ENCODE measurements around the gene NPW.

The NPW gene

DNA sequence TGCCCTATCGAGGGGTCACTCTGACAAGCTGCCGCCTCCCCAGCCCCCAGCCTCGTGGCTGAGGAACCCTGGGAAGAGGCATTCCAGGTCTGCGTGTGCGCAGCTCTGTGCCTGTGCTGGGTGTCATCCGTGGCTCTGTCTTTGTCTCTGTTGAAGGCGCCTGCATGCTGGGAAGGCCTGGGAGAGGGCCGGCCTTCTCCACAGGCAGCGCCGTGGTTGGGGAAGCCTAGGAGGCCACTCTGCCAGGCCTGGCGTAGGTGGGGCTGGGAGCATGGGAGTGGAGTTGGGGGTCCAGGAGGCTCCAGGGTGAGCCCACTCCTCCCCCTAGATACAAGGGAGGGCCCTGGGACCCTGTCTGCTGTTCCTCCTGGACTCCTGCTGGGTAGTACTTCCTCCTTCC lies 10.5 kb downstream of the NPW start:
- H3K9me2 ChIP-seq (replicated peaks; ENCODE audit: control insufficient read depth, low read length), result no peaks in the 10 kb centered on the region
- H3K4me1 ChIP-seq (ENCODE audit: control insufficient read depth, low read length), result peaks cover 7% of the 10 kb centered on the region; the same call in 1 of the 2 replicates
- no peaks in the 10 kb centered on the region for H3K79me2 ChIP-seq (ENCODE audit: control insufficient read depth, low read length)
- no peaks in the 10 kb centered on the region for H3F3A ChIP-seq (ENCODE audit: control insufficient read depth, insufficient read depth)
- H3K27me3 ChIP-seq (ENCODE audit: control insufficient read depth, low read length), result peaks cover 62% of the 10 kb centered on the region
- no peak overlapping the region for H3K4me3 ChIP-seq (ENCODE audit: low read length)
- no peak overlapping the region for H3K27ac ChIP-seq (ENCODE audit: low read depth, low read length)
- no peak overlapping the region for H3K4me2 ChIP-seq (ENCODE audit: low read length)
- H3K36me3 ChIP-seq (ENCODE audit: control insufficient read depth, low read length), result no peaks in the 10 kb centered on the region
- TF ChIP-seq, protein P1, sequence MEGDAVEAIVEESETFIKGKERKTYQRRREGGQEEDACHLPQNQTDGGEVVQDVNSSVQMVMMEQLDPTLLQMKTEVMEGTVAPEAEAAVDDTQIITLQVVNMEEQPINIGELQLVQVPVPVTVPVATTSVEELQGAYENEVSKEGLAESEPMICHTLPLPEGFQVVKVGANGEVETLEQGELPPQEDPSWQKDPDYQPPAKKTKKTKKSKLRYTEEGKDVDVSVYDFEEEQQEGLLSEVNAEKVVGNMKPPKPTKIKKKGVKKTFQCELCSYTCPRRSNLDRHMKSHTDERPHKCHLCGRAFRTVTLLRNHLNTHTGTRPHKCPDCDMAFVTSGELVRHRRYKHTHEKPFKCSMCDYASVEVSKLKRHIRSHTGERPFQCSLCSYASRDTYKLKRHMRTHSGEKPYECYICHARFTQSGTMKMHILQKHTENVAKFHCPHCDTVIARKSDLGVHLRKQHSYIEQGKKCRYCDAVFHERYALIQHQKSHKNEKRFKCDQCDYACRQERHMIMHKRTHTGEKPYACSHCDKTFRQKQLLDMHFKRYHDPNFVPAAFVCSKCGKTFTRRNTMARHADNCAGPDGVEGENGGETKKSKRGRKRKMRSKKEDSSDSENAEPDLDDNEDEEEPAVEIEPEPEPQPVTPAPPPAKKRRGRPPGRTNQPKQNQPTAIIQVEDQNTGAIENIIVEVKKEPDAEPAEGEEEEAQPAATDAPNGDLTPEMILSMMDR (IDR thresholded peaks at IDR 0.05; ENCODE audit: low read depth, low read length, poor library complexity, severe bottlenecking), result no peak
- TF ChIP-seq EZH2phosphoT487 (IDR thresholded peaks at IDR 0.05; ENCODE audit: borderline replicate concordance, low read length), result no peak
- no peaks in the 10 kb centered on the region for H3K9me3 ChIP-seq (ENCODE audit: control insufficient read depth, insufficient read depth, low read length)
- H4K20me1 ChIP-seq (ENCODE audit: control insufficient read depth, insufficient read depth, low read depth, low read length), result no peaks in the 10 kb centered on the region; the same call in 1 of the 2 replicates

- no peaks in the 10 kb centered on the region for H3K9me2 ChIP-seq (replicated peaks; ENCODE audit: control insufficient read depth, low read length)
- peaks cover 7% of the 10 kb centered on the region; the same call in 1 of the 2 replicates for H3K4me1 ChIP-seq (ENCODE audit: control insufficient read depth, low read length)
- no peak overlapping the region for H3K27ac ChIP-seq (ENCODE audit: low read depth, low read length)
- H3K4me2 ChIP-seq (ENCODE audit: low read length), result no peak overlapping the region
- H3K9me3 ChIP-seq (ENCODE audit: control insufficient read depth, insufficient read depth, low read length), result no peaks in the 10 kb centered on the region
- H4K20me1 ChIP-seq (ENCODE audit: control insufficient read depth, insufficient read depth, low read depth, low read length), result no peaks in the 10 kb centered on the region; the same call in 1 of the 2 replicates
- no peak overlapping the region for H3K4me3 ChIP-seq (ENCODE audit: low read length)
- TF ChIP-seq, protein P1 (IDR thresholded peaks at IDR 0.05; ENCODE audit: low read depth, low read length, poor library complexity, severe bottlenecking), result no peak
- no peaks in the 10 kb centered on the region for H3K79me2 ChIP-seq (ENCODE audit: control insufficient read depth, low read length)
- H3K27me3 ChIP-seq (ENCODE audit: control insufficient read depth, low read length), result peaks cover 52% of the 10 kb centered on the region
- no peaks in the 10 kb centered on the region for H3F3A ChIP-seq (ENCODE audit: control insufficient read depth, insufficient read depth)
- no peaks in the 10 kb centered on the region for H3K36me3 ChIP-seq (ENCODE audit: control insufficient read depth, low read length)
Measured at GRCh38 chr16:2031081-2031577, 11.5 kb downstream of the NPW start.

DNA sequence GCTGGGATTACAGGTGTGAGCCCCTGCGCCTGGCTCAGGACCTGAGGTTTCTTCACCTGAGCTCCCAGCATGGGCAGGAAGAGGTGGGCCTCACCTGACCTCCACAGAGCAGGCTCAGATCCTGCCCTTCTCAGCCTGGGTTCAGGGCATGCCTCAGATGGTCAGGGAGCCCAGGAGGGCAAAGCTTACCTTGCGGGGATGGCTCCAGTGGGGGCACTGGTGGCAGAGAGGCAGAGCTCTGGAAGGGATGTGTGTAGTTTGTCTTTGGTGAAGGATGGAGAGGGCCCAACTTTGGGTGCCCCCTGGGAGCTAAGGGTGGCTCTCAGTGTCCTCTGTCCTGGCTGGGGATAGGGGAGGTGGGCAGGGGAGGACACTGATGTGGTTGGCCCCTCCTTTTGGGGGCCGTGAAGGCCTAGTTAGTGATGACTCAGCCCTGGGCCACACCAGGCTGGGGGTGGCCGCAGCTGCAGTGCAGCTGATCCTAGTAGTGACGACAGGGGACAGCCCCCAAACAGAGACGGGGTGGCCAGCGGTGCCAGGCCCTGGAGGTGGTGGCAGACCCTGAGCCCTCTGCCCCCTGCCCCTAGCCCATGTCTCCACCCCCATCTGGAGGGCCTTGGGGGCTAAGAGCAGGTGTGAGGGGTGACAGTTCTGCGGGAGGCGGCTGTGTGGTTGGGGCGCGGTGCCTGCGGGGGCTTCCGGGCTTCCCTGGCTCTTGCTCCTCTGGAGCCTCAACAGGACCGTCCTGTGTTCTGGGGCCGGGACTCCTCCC lies 12.9 kb downstream of the NPW start:
- Histone ChIP-seq H3K4me1 (ENCODE audit: control insufficient read depth, low read length) (peaks cover 2% of the 10 kb centered on the region; the same call in 1 of the 2 replicates), H3K4me3 (ENCODE audit: low read length) (no peak overlapping the region), H3K4me2 (ENCODE audit: low read length) (no peak overlapping the region), H3F3A (ENCODE audit: control insufficient read depth, insufficient read depth) (no peaks in the 10 kb centered on the region), H3K9me3 (ENCODE audit: control insufficient read depth, insufficient read depth, low read length) (no peaks in the 10 kb centered on the region), H4K20me1 (ENCODE audit: control insufficient read depth, insufficient read depth, low read depth, low read length) (no peaks in the 10 kb centered on the region; the same call in 1 of the 2 replicates), H3K9me2 (replicated peaks; ENCODE audit: control insufficient read depth, low read length) (no peaks in the 10 kb centered on the region), H3K27ac (ENCODE audit: low read depth, low read length) (no peak overlapping the region), H3K79me2 (ENCODE audit: control insufficient read depth, low read length) (no peaks in the 10 kb centered on the region), H3K27me3 (ENCODE audit: control insufficient read depth, low read length) (peaks cover 42% of the 10 kb centered on the region), H3K36me3 (ENCODE audit: control insufficient read depth, low read length) (no peaks in the 10 kb centered on the region)
- TF ChIP-seq, protein P1 (IDR thresholded peaks at IDR 0.05; ENCODE audit: low read depth, low read length, poor library complexity, severe bottlenecking), result no peak
- no peak for TF ChIP-seq EZH2phosphoT487 (IDR thresholded peaks at IDR 0.05; ENCODE audit: borderline replicate concordance, low read length)

Measured in DOHH2 (cell line).